Skeletal muscle satellite cell (primary cell): Measurements from ENCODE around the gene KLHL33.
"Not testable (repeated sequence)": the region's sequence is repeated elsewhere in the genome, so short reads cannot be mapped to it uniquely, and the experiment has no call there.

Source experiments
- H3K27me3 ChIP-seq: 2 replicates; pipeline ENCODE4 v1.7.0; 2013; ENCODE audit warnings: low read length; ENCODE audit not compliant: control insufficient read depth, insufficient read depth
- H3K36me3 ChIP-seq: 2 replicates; pipeline ENCODE4 v1.7.0; 2013; ENCODE audit warnings: mild to moderate bottlenecking, control low read depth, low read length; ENCODE audit not compliant: insufficient read depth
- H3K4me1 ChIP-seq: 2 replicates; pipeline ENCODE4 v1.7.0; 2013; ENCODE audit warnings: low read length; ENCODE audit not compliant: control insufficient read depth, insufficient read depth
- H3K4me2 ChIP-seq: 2 replicates; pipeline ENCODE4 v1.7.0; 2013; ENCODE audit warnings: mild to moderate bottlenecking, low read length
- H3K4me3 ChIP-seq: 2 replicates; pipeline ENCODE4 v1.7.0; 2013; ENCODE audit warnings: low read length
- H3K9ac ChIP-seq: 2 replicates; pipeline ENCODE4 v1.7.0; 2013; ENCODE audit warnings: mild to moderate bottlenecking, low read depth, low read length, moderate library complexity
- H3K9me3 ChIP-seq: replicated peaks from 2 replicates; pipeline ENCODE4 v1.7.0; 2013; ENCODE audit warnings: mild to moderate bottlenecking, control low read depth, low read length

Gene KLHL33

DNA sequence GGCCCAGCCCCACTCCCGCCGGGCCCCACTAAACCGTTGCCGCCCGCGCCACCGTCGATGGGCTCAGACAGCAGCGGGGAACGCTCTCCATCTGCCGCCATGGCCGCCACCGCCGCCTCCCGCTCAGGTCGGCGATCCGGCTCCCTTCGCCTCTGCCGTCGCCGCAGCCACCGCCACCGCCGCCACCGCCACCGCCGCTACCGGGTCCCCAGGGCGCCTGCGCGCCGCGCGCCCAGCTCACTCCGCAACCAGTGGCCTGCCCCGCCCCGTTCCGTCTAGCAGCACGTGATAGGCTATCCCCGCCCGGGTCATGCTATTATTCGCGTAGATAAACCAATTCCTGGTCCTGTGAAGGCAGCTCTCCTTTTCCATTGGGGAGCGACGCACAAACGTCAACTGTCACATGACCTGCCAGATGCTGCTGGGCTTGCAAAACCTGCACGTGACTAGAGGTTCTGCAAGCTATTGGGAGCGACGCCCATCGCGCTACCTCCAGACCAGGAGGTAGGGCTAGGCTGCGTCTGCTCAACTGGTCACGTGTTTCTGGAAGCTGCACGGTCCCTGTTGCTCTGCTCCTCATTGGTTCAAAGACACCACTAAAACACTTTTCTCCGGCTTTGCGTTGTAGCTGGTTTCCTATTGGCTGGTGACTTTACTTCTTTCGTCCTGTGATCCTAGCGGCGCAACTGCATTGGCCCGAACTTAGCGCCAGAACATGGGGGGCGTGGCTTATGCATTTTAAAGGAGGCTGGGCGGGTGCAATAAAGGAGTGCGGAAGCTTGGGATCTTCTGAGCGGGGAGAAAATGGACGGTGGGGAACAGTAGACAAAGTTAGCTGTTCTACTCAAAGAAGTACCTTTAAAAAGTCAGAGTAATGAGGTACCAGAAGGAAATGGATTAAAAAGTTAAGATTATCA is 25.5 kb upstream of the KLHL33 start, which contains the start of gene PIP4P1:
TSS of gene PIP4P1 (minus strand) at position 210 of the 917 bp plus-strand sequence. CDS start at position 101, 109 bp downstream.
- H3K4me2 ChIP-seq, result peak within 1 kb of the TSS; percentile 90
- no peaks in the 10 kb centered on the region for H3K9me3 ChIP-seq
- peaks cover 14% of the 10 kb centered on the region for H3K4me1 ChIP-seq
- no peaks in the 10 kb centered on the region for H3K27me3 ChIP-seq
- H3K9ac ChIP-seq, result peak within 1 kb of the TSS; percentile 89
- H3K4me3 ChIP-seq, result peak within 1 kb of the TSS; percentile 85
- H3K36me3 ChIP-seq, result peaks cover 30% of the 10 kb centered on the region

- Histone ChIP-seq H3K36me3 (peaks cover 36% of the 10 kb centered on the region), H3K4me3 (peak overlapping the region; percentile 85), H3K27me3 (no peaks in the 10 kb centered on the region), H3K4me2 (peak overlapping the region; percentile 90), H3K4me1 (peaks cover 17% of the 10 kb centered on the region), H3K9me3 (no peaks in the 10 kb centered on the region), H3K9ac (peak overlapping the region; percentile 89)
Measured at GRCh38 chr14:20460458-20461224, 24.7 kb upstream of the KLHL33 start.

DNA sequence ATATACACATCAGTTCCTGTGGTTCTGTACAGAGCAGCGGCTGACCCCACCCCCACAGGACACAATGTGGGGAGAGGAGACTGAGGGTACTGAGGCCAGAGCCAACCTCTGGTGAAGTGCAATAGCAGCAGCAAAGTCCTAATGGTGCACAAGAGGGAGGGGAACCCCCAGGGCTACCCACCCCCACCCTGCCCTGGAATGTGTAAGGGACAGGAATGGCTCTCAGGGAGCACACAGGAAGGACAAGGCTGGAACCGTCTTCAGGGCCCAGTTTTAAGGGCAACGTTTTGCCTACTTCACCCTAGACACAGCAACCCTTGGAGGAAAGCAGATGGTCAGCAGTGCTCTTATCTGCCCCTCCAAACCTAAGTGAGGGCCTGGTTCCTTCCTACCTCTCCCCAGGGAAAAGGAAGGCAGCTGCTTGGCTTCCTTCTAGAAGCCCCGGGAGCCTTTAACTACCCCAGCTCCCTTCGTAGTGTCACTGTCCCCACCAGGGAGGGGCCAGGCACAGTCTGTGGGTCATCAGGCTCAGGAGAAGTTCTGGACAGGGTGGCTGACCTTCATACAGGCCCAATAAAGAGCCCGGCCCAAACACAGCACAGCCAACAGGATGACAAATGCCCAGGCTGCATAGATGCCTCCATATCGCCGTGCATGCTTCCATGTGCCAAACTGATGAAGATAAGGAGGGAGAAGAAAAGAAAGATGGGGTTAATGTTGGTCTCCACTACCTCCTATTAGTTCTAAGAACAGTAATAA is 22.2 kb upstream of the KLHL33 start:
- H3K36me3 ChIP-seq, result peaks cover 36% of the 10 kb centered on the region
- H3K27me3 ChIP-seq, result no peaks in the 10 kb centered on the region
- H3K9ac ChIP-seq, result no peak overlapping the region
- no peak overlapping the region for H3K4me2 ChIP-seq
- H3K4me1 ChIP-seq, result peaks cover 21% of the 10 kb centered on the region
- no peaks in the 10 kb centered on the region for H3K9me3 ChIP-seq
- no peak overlapping the region for H3K4me3 ChIP-seq

DNA sequence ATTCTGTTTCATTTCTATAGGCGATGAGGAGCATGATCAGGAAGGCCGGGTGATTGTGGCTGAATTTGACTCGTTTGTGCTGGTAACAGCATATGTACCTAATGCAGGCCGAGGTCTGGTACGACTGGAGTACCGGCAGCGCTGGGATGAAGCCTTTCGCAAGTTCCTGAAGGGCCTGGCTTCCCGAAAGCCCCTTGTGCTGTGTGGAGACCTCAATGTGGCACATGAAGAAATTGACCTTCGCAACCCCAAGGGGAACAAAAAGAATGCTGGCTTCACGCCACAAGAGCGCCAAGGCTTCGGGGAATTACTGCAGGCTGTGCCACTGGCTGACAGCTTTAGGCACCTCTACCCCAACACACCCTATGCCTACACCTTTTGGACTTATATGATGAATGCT is 21.0 kb upstream of the KLHL33 start:
- Histone ChIP-seq H3K27me3 (no peaks in the 10 kb centered on the region), H3K4me3 (no peak overlapping the region), H3K4me2 (peak overlapping the region; percentile 88), H3K9me3 (no peaks in the 10 kb centered on the region), H3K4me1 (peaks cover 21% of the 10 kb centered on the region), H3K9ac (peak overlapping the region; percentile 90), H3K36me3 (peaks cover 39% of the 10 kb centered on the region)

- Histone ChIP-seq H3K27me3 (no peaks in the 10 kb centered on the region), H3K4me2 (peak overlapping the region; percentile 88), H3K4me1 (peaks cover 21% of the 10 kb centered on the region), H3K9ac (peak overlapping the region; percentile 90), H3K9me3 (no peaks in the 10 kb centered on the region), H3K36me3 (peaks cover 43% of the 10 kb centered on the region), H3K4me3 (peak overlapping the region; percentile 77)
Measured at GRCh38 chr14:20455355-20456300, 19.7 kb upstream of the KLHL33 start.

GRCh38 chr14:20454516-20455354 is 18.8 kb upstream of the KLHL33 start, which contains the start of the genes APEX1 and OSGEP:
Gene APEX1, plus strand, starts transcription at chr14:20455226. Its CDS starts 420 bp downstream, at chr14:20455646.
Gene OSGEP, minus strand, starts transcription at chr14:20454812. Its CDS starts 129 bp downstream, at chr14:20454683.
- peaks cover 45% of the 10 kb centered on the region for H3K36me3 ChIP-seq

GRCh38 chr14:20452831-20453230 is 16.9 kb upstream of the KLHL33 start:
- Histone ChIP-seq H3K4me1 (peaks cover 13% of the 10 kb centered on the region), H3K36me3 (peaks cover 47% of the 10 kb centered on the region)
- H3K9ac ChIP-seq, H3K9me3 ChIP-seq, H3K4me3 ChIP-seq, H3K4me2 ChIP-seq, H3K27me3 ChIP-seq: not testable (repeated sequence)

More at GRCh38 chr14:20454516-20455354, 18.8 kb upstream of the KLHL33 start, which contains the start of the genes APEX1 and OSGEP:
- Histone ChIP-seq H3K27me3 (no peaks in the 10 kb centered on the region), H3K4me2 (peak within 1 kb of the TSS; percentile 88), H3K9ac (peak within 1 kb of the TSS; percentile 90), H3K4me3 (peak within 1 kb of the TSS; percentile 77), H3K4me1 (peaks cover 14% of the 10 kb centered on the region), H3K9me3 (no peaks in the 10 kb centered on the region)

DNA sequence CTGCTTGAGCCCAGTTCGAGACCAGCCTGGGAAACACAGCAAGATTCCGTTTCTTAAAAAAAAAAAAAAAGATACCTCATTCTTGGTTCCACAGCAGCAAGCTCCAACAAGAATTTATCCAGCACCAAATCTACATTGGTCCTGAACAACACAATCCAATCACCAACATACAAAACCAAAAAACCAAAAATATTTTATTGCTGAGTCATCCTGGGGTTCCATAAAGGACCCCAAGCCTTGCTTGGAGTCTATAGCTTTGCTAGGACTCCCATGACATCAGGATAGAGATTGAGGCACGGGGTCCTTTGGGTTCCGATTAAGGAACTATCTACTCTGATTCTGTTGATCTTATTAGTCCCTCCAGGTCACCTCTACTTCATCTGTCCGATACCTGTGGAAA is 10.9 kb upstream of the KLHL33 start:
- Histone ChIP-seq H3K27me3 (no peaks in the 10 kb centered on the region), H3K36me3 (peaks cover 52% of the 10 kb centered on the region)

DNA sequence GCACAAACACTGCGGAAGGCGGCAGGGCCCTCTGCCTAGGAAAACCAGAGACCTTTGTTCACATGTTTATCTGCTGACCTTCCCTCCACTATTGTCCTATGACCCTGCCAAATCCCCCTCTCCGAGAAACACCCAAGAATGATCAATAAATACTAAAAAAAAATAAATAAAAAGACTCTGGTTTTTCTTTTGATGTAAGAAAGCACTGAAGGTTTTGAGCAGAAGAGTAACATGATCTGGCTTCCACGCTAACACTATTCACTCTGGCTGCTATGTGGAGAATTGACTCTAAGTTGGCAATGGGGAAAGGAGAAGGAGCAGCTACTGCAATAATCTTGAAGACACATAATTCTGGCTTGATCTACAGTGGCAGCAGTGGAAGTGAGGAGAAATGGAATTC is 7.7 kb upstream of the KLHL33 start:
- H3K9ac ChIP-seq, H3K27me3 ChIP-seq, H3K4me3 ChIP-seq, H3K9me3 ChIP-seq, H3K4me1 ChIP-seq, H3K4me2 ChIP-seq: not testable (repeated sequence)
- H3K36me3 ChIP-seq, result peaks cover 34% of the 10 kb centered on the region

More for the DNA sequence above, 10.9 kb upstream of the KLHL33 start:
- H3K4me2 ChIP-seq, result no peak overlapping the region
- no peaks in the 10 kb centered on the region for H3K9me3 ChIP-seq
- H3K9ac ChIP-seq, result no peak overlapping the region
- no peaks in the 10 kb centered on the region for H3K4me1 ChIP-seq
- no peak overlapping the region for H3K4me3 ChIP-seq
